HEK293 (cell line): Measurements from ENCODE around the gene CXorf65.

Experiments
- CTCF ChIA-PET: fragments of 350-600 bp; formaldehyde crosslinking; extraction: SDS; loops from one replicate; lab custom pipeline; 2021; ENCODE audit warnings: antibody characterized with exemption; lab: Yijun Ruan, JAX
- POLR2A ChIA-PET: fragments of 300-600 bp; formaldehyde crosslinking; extraction: SDS; loops from one replicate; lab custom pipeline; 2020; ENCODE audit warnings: antibody characterized with exemption, inconsistent platforms; lab: Yijun Ruan, JAX
- H3K27ac ChIP-seq: fragments of 200-500 bp; sonication (Bioruptor generic); 2 replicates; pipeline ENCODE4 v1.5.1; 2014; ENCODE audit warnings: low read depth, low read length, control low read depth, inconsistent platforms; ENCODE audit errors: extremely low read depth
- H3K36me3 ChIP-seq, 2 experiments: fragments of 200-500 bp in 1 of 2; sonication (Bioruptor generic) in 1 of 2; 1 replicate in 1 of 2; 2 replicates in 1 of 2; pipeline ENCODE4 v1.5.1; 2014 to 2017; ENCODE audit warnings: inconsistent platforms in 2 of 2, low read length in 2 of 2; ENCODE audit not compliant: control insufficient read depth in 2 of 2, insufficient read depth in 1 of 2
- H3K4me1 ChIP-seq: fragments of 200-500 bp; sonication (Bioruptor generic); 2 replicates; pipeline ENCODE4 v1.5.1; 2014; ENCODE audit warnings: mild to moderate bottlenecking, low read length, inconsistent platforms; ENCODE audit not compliant: control insufficient read depth, insufficient read depth
- H3K4me3 ChIP-seq: 2 replicates; pipeline ENCODE4 v1.5.1; 2011; ENCODE audit warnings: low read depth, mild to moderate bottlenecking, control low read depth, low read length, moderate library complexity
- H3K9me3 ChIP-seq: fragments of 200-500 bp; sonication (Bioruptor generic); 2 replicates; pipeline ENCODE4 v1.5.1; 2014; ENCODE audit warnings: low read depth, low read length, inconsistent platforms; ENCODE audit not compliant: control insufficient read depth, insufficient read depth
- BCL11B ChIP-seq: fragments of 450-650 bp; formaldehyde crosslinking; IDR thresholded peaks from 2 replicates; pipeline ENCODE4 v1.5.1; 2016; ENCODE audit warnings: low read depth, missing biosample characterization, missing genetic modification characterization
- BCL6B ChIP-seq: fragments of 450-650 bp; formaldehyde crosslinking; IDR thresholded peaks from 2 replicates; pipeline ENCODE4 v1.5.1; 2017; ENCODE audit warnings: missing biosample characterization, missing genetic modification characterization
- EGR2 ChIP-seq: fragments of 450-650 bp; formaldehyde crosslinking; IDR thresholded peaks from 2 replicates; pipeline ENCODE4 v1.5.1; 2016; ENCODE audit warnings: low read depth, missing biosample characterization, missing genetic modification characterization
- FEZF1 ChIP-seq: fragments of 450-650 bp; formaldehyde crosslinking; IDR thresholded peaks from 2 replicates; pipeline ENCODE4 v1.5.1; 2016; ENCODE audit warnings: missing biosample characterization, missing genetic modification characterization
- KLF1 ChIP-seq: fragments of 450-650 bp; formaldehyde crosslinking; IDR thresholded peaks from 2 replicates; pipeline ENCODE4 v1.5.1; 2016; ENCODE audit warnings: missing biosample characterization, missing genetic modification characterization
- PRDM1 ChIP-seq: fragments of 450-650 bp; formaldehyde crosslinking; IDR thresholded peaks from 2 replicates; pipeline ENCODE4; 2016; ENCODE audit warnings: missing biosample characterization, missing genetic modification characterization
- PRDM4 ChIP-seq: fragments of 450-650 bp; formaldehyde crosslinking; IDR thresholded peaks from 2 replicates; pipeline ENCODE4 v1.5.1; 2017; ENCODE audit warnings: missing biosample characterization, missing genetic modification characterization
- RBAK ChIP-seq: fragments of 450-650 bp; formaldehyde crosslinking; IDR thresholded peaks from 2 replicates; pipeline ENCODE4 v1.5.1; 2016; ENCODE audit warnings: missing biosample characterization, missing genetic modification characterization
- SCRT2 ChIP-seq: fragments of 450-650 bp; formaldehyde crosslinking; IDR thresholded peaks from 2 replicates; pipeline ENCODE4 v1.5.1; 2016; ENCODE audit warnings: missing biosample characterization, missing genetic modification characterization
- SP2 ChIP-seq: fragments of 450-650 bp; formaldehyde crosslinking; IDR thresholded peaks from 2 replicates; pipeline ENCODE4 v1.5.1; 2016; ENCODE audit warnings: missing biosample characterization, missing genetic modification characterization
- ZBTB17 ChIP-seq: fragments of 450-650 bp; formaldehyde crosslinking; IDR thresholded peaks from 2 replicates; pipeline ENCODE4 v1.5.1; 2016; ENCODE audit warnings: missing biosample characterization, missing genetic modification characterization
- ZBTB20 ChIP-seq: fragments of 450-650 bp; formaldehyde crosslinking; IDR thresholded peaks from 2 replicates; pipeline ENCODE4 v1.5.1; 2016; ENCODE audit warnings: missing biosample characterization, missing genetic modification characterization
- ZBTB48 ChIP-seq: fragments of 450-650 bp; formaldehyde crosslinking; IDR thresholded peaks from 2 replicates; pipeline ENCODE4 v1.5.1; 2016; ENCODE audit warnings: missing biosample characterization, missing genetic modification characterization
- ZBTB7A ChIP-seq: fragments of 450-650 bp; formaldehyde crosslinking; IDR thresholded peaks from 2 replicates; pipeline ENCODE4 v1.5.1; 2016; ENCODE audit warnings: low read depth, missing biosample characterization, missing genetic modification characterization
- ZFP41 ChIP-seq: fragments of 450-650 bp; formaldehyde crosslinking; IDR thresholded peaks from 2 replicates; pipeline ENCODE4 v1.5.1; 2016; ENCODE audit warnings: missing biosample characterization, missing genetic modification characterization, borderline replicate concordance
- ZFP69B ChIP-seq: fragments of 450-650 bp; formaldehyde crosslinking; IDR thresholded peaks from 2 replicates; pipeline ENCODE4 v1.5.1; 2016; ENCODE audit warnings: missing biosample characterization, missing genetic modification characterization
- ZNF132 ChIP-seq: fragments of 450-650 bp; formaldehyde crosslinking; IDR thresholded peaks from 2 replicates; pipeline ENCODE4 v1.5.1; 2017; ENCODE audit warnings: missing biosample characterization, missing genetic modification characterization, borderline replicate concordance
- ZNF138 ChIP-seq: fragments of 450-650 bp; formaldehyde crosslinking; IDR thresholded peaks from 2 replicates; pipeline ENCODE4 v1.5.1; 2016; ENCODE audit warnings: missing biosample characterization, missing genetic modification characterization, borderline replicate concordance
- ZNF140 ChIP-seq: fragments of 450-650 bp; formaldehyde crosslinking; IDR thresholded peaks from 2 replicates; pipeline ENCODE4 v1.5.1; 2016; ENCODE audit warnings: missing biosample characterization, missing genetic modification characterization
- ZNF23 ChIP-seq: fragments of 450-650 bp; formaldehyde crosslinking; IDR thresholded peaks from 2 replicates; pipeline ENCODE4 v1.5.1; 2016; ENCODE audit warnings: missing biosample characterization, missing genetic modification characterization, borderline replicate concordance
- ZNF24 ChIP-seq: fragments of 450-650 bp; formaldehyde crosslinking; IDR thresholded peaks from 2 replicates; pipeline ENCODE4 v1.5.1; 2016; ENCODE audit warnings: missing biosample characterization, missing genetic modification characterization
- ZNF280C ChIP-seq: fragments of 450-650 bp; formaldehyde crosslinking; IDR thresholded peaks from 2 replicates; pipeline ENCODE4 v1.5.1; 2016; ENCODE audit warnings: missing biosample characterization, missing genetic modification characterization
- ZNF404 ChIP-seq: fragments of 450-650 bp; formaldehyde crosslinking; IDR thresholded peaks from 2 replicates; pipeline ENCODE4 v1.5.1; 2017; ENCODE audit warnings: missing biosample characterization, missing genetic modification characterization
- ZNF416 ChIP-seq: fragments of 450-650 bp; formaldehyde crosslinking; IDR thresholded peaks from 2 replicates; pipeline ENCODE4 v1.5.1; 2016; ENCODE audit warnings: missing biosample characterization, missing genetic modification characterization
- ZNF560 ChIP-seq: fragments of 450-650 bp; formaldehyde crosslinking; IDR thresholded peaks from 2 replicates; pipeline ENCODE4 v1.5.1; 2017; ENCODE audit warnings: missing biosample characterization, missing genetic modification characterization, borderline replicate concordance
- ZNF621 ChIP-seq: fragments of 450-650 bp; formaldehyde crosslinking; IDR thresholded peaks from 2 replicates; pipeline ENCODE4 v1.5.1; 2017; ENCODE audit warnings: missing biosample characterization, missing genetic modification characterization
- ZNF623 ChIP-seq: fragments of 450-650 bp; formaldehyde crosslinking; IDR thresholded peaks from 2 replicates; pipeline ENCODE4 v1.5.1; 2016; ENCODE audit warnings: missing biosample characterization, missing genetic modification characterization
- ZNF658 ChIP-seq: fragments of 450-650 bp; formaldehyde crosslinking; IDR thresholded peaks from 2 replicates; pipeline ENCODE4; 2016; ENCODE audit warnings: missing biosample characterization, missing genetic modification characterization
- ZNF660 ChIP-seq: fragments of 450-650 bp; IDR thresholded peaks from 2 replicates; pipeline ENCODE4 v1.5.1; 2018; ENCODE audit warnings: missing biosample characterization, mild to moderate bottlenecking, missing genetic modification characterization
- ZNF664 ChIP-seq: fragments of 450-650 bp; formaldehyde crosslinking; IDR thresholded peaks from 2 replicates; pipeline ENCODE4 v1.5.1; 2016; ENCODE audit warnings: missing biosample characterization, missing genetic modification characterization
- ZNF76 ChIP-seq: fragments of 450-650 bp; formaldehyde crosslinking; IDR thresholded peaks from 2 replicates; pipeline ENCODE4; 2016; ENCODE audit warnings: low read depth, missing biosample characterization, missing genetic modification characterization, borderline replicate concordance
- ZSCAN18 ChIP-seq: fragments of 450-650 bp; formaldehyde crosslinking; IDR thresholded peaks from 2 replicates; pipeline ENCODE4 v1.5.1; 2016; ENCODE audit warnings: missing biosample characterization, missing genetic modification characterization

CXorf65 gene

GRCh38 chrX:71095981-71096759, 10.4 kb downstream of the CXorf65 start:
- CTCF ChIA-PET, result interaction anchor here (0.6 to 0.7 kb wide), 2 partner anchors 22 to 821 kb away, joined by 3 read pairs; partner anchors contain the start of gene MED12
- peak overlapping the region; percentile 44 for H3K4me3 ChIP-seq
- H3K27ac ChIP-seq, result peak overlapping the region; percentile 34; the same call in 1 of the 2 replicates
- no peaks in the 10 kb centered on the region for H3K9me3 ChIP-seq
- peaks cover 0 to 7% of the 10 kb centered on the region in 2 experiments; a peak in 1 of 3 replicates for H3K36me3 ChIP-seq
- POLR2A ChIA-PET, result interaction anchor here (0.5 to 1.2 kb wide), 4 partner anchors 11 to 272 kb away, joined by 3 to 9 read pairs (median 3); partner anchors contain the start of gene MED12
- peaks cover 3% of the 10 kb centered on the region; the same call in 1 of the 2 replicates for H3K4me1 ChIP-seq
- no peak for TF ChIP-seq ZNF560
- peak; percentile 68 for TF ChIP-seq SP2 (tag by site-specific recombination)
- TF ChIP-seq ZNF416 (tag by site-specific recombination), result no peak
- 0 out of 2 replicates have a peak, but pooled peaks have one; percentile 5 for TF ChIP-seq ZNF623 (tag by site-specific recombination)
- no peak for TF ChIP-seq KLF1
- no peak for TF ChIP-seq ZNF23 (tag by site-specific recombination)
- no peak for TF ChIP-seq EGR2 (tag by site-specific recombination)
- TF ChIP-seq ZNF280C (tag by site-specific recombination), result no peak
- TF ChIP-seq ZSCAN18 (tag by site-specific recombination), result no peak
- TF ChIP-seq SCRT2 (tag by site-specific recombination), result peak; percentile 97
- TF ChIP-seq ZNF24 (tag by site-specific recombination), result no peak
- TF ChIP-seq ZFP41 (tag by site-specific recombination), result no peak
- TF ChIP-seq ZBTB20 (tag by site-specific recombination), result peak; percentile 73
- TF ChIP-seq ZBTB17 (tag by site-specific recombination), result peak; percentile 69
- TF ChIP-seq BCL11B (tag by site-specific recombination), result no peak
- TF ChIP-seq ZBTB48 (tag by site-specific recombination), result peak; percentile 99
- no peak for TF ChIP-seq ZNF138
- no peak for TF ChIP-seq ZNF621 (tag by site-specific recombination)
- no peak for TF ChIP-seq FEZF1 (tag by site-specific recombination)
- TF ChIP-seq ZNF404 (tag by site-specific recombination), result no peak
- no peak for TF ChIP-seq ZNF660 (tag by site-specific recombination)
- TF ChIP-seq ZNF132 (tag by site-specific recombination), result no peak
- TF ChIP-seq ZNF76 (tag by site-specific recombination), result no peak
- no peak for TF ChIP-seq ZNF140 (tag by site-specific recombination)
- no peak for TF ChIP-seq ZBTB7A (tag by site-specific recombination)
- no peak for TF ChIP-seq RBAK
- TF ChIP-seq ZNF658 (tag by site-specific recombination), result no peak
- peak; percentile 70 for TF ChIP-seq ZFP69B (tag by site-specific recombination)
- no peak for TF ChIP-seq BCL6B (tag by site-specific recombination)
- no peak for TF ChIP-seq ZNF664 (tag by site-specific recombination)
- no peak for TF ChIP-seq PRDM4
- no peak for TF ChIP-seq PRDM1 (tag by site-specific recombination)
